Islet of Langerhans (tissue), 1 donor: ENCODE data around the gene ERAP2.

Source experiments
- FAIRE-seq: peaks from one replicate; lab custom pipeline; 2011; peaks lifted over from hg19 to GRCh38; lab: Jason Lieb, UNC

Gene ERAP2

GRCh38 chr5:96966801-96967200 lies 90.5 kb downstream of the ERAP2 start:
- FAIRE-seq, result no peak

DNA sequence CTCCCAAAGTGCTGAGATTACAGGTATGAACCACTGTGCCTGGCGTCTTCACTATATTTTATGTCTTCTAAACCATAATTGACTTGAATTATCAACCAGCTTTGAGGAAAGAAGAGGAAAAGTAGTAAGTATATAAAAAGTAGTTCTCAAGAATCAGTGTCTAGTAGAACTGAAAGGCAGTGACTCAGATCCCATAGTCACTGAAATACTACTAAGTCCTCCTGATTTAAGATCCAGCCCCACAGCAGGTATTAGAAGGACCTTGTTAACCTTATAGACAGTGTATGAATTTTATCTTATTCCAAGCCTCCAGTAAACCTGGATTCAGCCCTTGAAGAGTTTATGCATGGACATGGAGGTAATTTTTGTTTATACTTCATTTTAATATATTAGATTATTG lies 91.1 kb downstream of the ERAP2 start:
- no peak for FAIRE-seq

DNA sequence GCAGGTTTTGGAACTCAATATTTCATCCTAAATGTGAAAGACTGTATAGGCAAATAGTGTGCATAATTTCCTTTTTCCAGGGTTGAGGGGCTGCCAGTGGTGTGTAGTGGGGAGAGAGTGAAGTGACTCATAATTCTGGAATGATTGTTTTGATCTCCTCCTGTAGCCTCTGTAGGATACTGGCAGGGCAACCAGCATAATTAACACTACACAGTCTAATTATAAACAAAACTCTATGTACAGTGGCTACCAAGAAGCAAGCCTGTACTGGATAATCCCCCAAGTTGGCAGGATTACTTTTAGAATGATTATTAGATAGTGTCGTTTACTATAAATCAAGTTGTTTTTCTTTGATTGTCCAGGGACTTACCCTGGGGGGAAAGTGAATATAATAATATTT lies 91.8 kb downstream of the ERAP2 start:
- FAIRE-seq, result no peak

DNA sequence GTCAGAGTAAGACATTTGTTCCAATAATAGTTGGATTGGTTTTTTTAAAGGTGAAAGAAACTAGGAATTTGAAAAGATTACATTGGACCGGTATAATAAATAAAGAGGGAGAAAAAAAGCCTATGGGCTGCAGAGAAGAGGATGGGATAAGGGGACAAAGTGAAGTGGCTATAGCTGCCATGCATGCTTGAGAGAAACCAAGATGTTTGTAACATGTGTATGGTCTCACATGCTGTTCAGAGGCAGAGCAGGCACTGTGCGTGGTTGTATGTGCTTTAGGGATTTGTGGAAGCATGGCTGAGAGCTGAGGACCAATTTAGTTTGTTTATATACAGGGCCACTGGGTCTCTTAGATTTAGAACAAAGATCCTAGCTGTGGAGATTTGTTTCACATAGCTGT lies 92.3 kb downstream of the ERAP2 start:
- FAIRE-seq, result no peak
